Tibial nerve (tissue), 4 donors: Measurements from ENCODE around the gene TTC23. TPM values are rescaled to one million over a fixed set of nuclear protein-coding genes. Genes with fewer than 3 reads are reported as not detected.

Experiments used
- DNase-seq, 2 donors: peaks; one replicate each; pipeline ENCODE4 v3.0.0-alpha.2; 2019; ENCODE audit warnings: low spot score in 2 of 2
- H3K27ac ChIP-seq, 4 donors: fragments of 200-600 bp; sonication (generic) in 3 of 4; one replicate each; pipeline ENCODE4 v1.5.1; 2017 to 2019; ENCODE audit warnings: mild to moderate bottlenecking in 1 of 4
- H3K27me3 ChIP-seq, 2 donors: fragments of 200-600 bp; sonication (generic) in 1 of 2; one replicate each; pipeline versions ENCODE4 v1.5.1 to v1.6.0; 2017 to 2019
- H3K36me3 ChIP-seq, 3 donors: fragments of 200-600 bp; sonication (generic); one replicate each; pipeline ENCODE4 v1.5.1; 2018 to 2019
- H3K4me1 ChIP-seq, 4 donors: fragments of 200-600 bp; sonication (generic) in 3 of 4; one replicate each; pipeline ENCODE4 v1.5.1; 2017 to 2019
- H3K4me3 ChIP-seq, 4 donors: fragments of 200-600 bp; sonication (generic) in 3 of 4; one replicate each; pipeline ENCODE4 v1.5.1; 2017 to 2019; ENCODE audit warnings: mild to moderate bottlenecking in 1 of 4, moderate library complexity in 1 of 4
- H3K9me3 ChIP-seq, 4 donors: fragments of 200-600 bp; sonication (generic) in 3 of 4; one replicate each; pipeline ENCODE4 v1.5.1; 2017 to 2019
- CTCF ChIP-seq, 5 experiments: fragments of 200-600 bp in 3 of 5; fragments of 450-650 bp in 2 of 5; sonication (generic) in 3 of 5; IDR thresholded peaks; one replicate each; pipeline ENCODE4 v1.5.1; 2016 to 2019; ENCODE audit warnings: antibody characterized with exemption in 5 of 5, mild to moderate bottlenecking in 3 of 5, moderate library complexity in 2 of 5
- EP300 ChIP-seq, 2 donors: sonication (generic); formaldehyde crosslinking; IDR thresholded peaks; one replicate each; pipeline ENCODE4 v1.6.1; 2017; ENCODE audit warnings: antibody characterized with exemption in 2 of 2, mild to moderate bottlenecking in 1 of 2
- POLR2A ChIP-seq, 2 donors: fragments of 450-650 bp; IDR thresholded peaks; one replicate each; pipeline ENCODE4 v1.6.1; 2017; ENCODE audit warnings: antibody characterized with exemption in 2 of 2, mild to moderate bottlenecking in 2 of 2, moderate library complexity in 2 of 2
- WGBS, 2 donors: methylation state at CpG; one replicate each; pipeline ENCODE4 v1.1.5; 2018; 5-methylcytosine and 5-hydroxymethylcytosine counted together
- total RNA-seq, 4 donors: library from RNA; depleted of rRNA; stranded (reverse); fragments of >200 nt; gene quantifications; one replicate each; pipeline ENCODE4 v1.1.0, GENCODE V29; 2016

TTC23 gene
- total RNA-seq, 4 donors from 2014 or later, result 19.3 to 59.2 (median 25.7) TPM

- Histone ChIP-seq H3K27me3 (no peaks in the 10 kb centered on the region), H3K4me3 (no peak overlapping the region), H3K4me1 (peaks cover 0 to 28% (median 3%) of the 10 kb centered on the region in 4 donors), H3K36me3 (peaks cover 0 to 65% (median 0%) of the 10 kb centered on the region in 3 donors), H3K9me3 (no peaks in the 10 kb centered on the region), H3K27ac (no peak overlapping the region)
- DNase-seq, result no peak
- TF ChIP-seq CTCF (IDR thresholded peaks at IDR 0.05), result no peak
- TF ChIP-seq POLR2A (IDR thresholded peaks at IDR 0.05), result no peak
- TF ChIP-seq EP300 (IDR thresholded peaks at IDR 0.05), result no peak
- 84 to 87% methylated on average over 18 of the region's 18 CpGs for WGBS, 2 donors
Measured at GRCh38 chr15:99132634-99133287, 116.6 kb downstream of the TTC23 start.

DNA sequence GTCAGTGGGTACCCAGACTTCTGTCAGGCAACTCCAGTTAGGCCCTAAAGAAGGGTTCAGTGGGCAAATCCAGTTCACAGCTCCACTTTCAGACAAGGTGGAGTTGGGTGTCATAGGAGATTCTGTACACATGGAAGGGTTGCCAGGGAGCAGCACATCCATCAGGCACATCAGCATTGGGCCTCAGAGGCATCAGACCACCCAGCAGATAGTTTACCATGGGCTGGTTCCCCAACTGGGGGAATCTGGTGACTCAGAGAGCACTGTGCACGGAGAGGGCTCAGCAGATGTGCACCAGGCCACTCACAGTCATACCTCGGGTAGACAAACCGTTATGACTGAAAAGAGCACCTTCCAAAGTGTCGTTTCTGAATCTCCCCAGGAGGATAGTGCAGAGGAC lies 117.3 kb downstream of the TTC23 start:
- no peak for DNase-seq
- H3K36me3 ChIP-seq, result peaks cover 0 to 58% (median 0%) of the 10 kb centered on the region in 3 donors
- H3K4me3 ChIP-seq, result no peak overlapping the region
- 97 to 98% methylated on average over 4 of the region's 4 CpGs for WGBS, 2 donors
- peaks cover 0 to 28% (median 3%) of the 10 kb centered on the region in 4 donors for H3K4me1 ChIP-seq
- H3K9me3 ChIP-seq, result no peaks in the 10 kb centered on the region
- no peak overlapping the region for H3K27ac ChIP-seq
- H3K27me3 ChIP-seq, result no peaks in the 10 kb centered on the region
- TF ChIP-seq CTCF (IDR thresholded peaks at IDR 0.05) (no peak), EP300 (IDR thresholded peaks at IDR 0.05) (no peak), POLR2A (IDR thresholded peaks at IDR 0.05) (no peak)

- TF ChIP-seq POLR2A (IDR thresholded peaks at IDR 0.05) (no peak), EP300 (IDR thresholded peaks at IDR 0.05) (no peak), CTCF (IDR thresholded peaks at IDR 0.05) (no peak)
- Histone ChIP-seq H3K27ac (no peak overlapping the region), H3K4me3 (no peak overlapping the region), H3K27me3 (no peaks in the 10 kb centered on the region), H3K36me3 (peaks cover 0 to 53% (median 0%) of the 10 kb centered on the region in 3 donors), H3K9me3 (no peaks in the 10 kb centered on the region), H3K4me1 (peaks cover 0 to 28% (median 3%) of the 10 kb centered on the region in 4 donors)
- no peak for DNase-seq
- 89 to 90% methylated on average over 24 to 25 of the region's 25 CpGs for WGBS, 2 donors
Measured at GRCh38 chr15:99131441-99132023, 117.8 kb downstream of the TTC23 start.

GRCh38 chr15:99130765-99131440 lies 118.5 kb downstream of the TTC23 start:
- peaks cover 0 to 53% (median 0%) of the 10 kb centered on the region in 3 donors for H3K36me3 ChIP-seq
- H3K4me3 ChIP-seq, result no peak overlapping the region
- H3K27me3 ChIP-seq, result no peaks in the 10 kb centered on the region
- TF ChIP-seq CTCF (IDR thresholded peaks at IDR 0.05) (no peak), EP300 (IDR thresholded peaks at IDR 0.05) (no peak), POLR2A (IDR thresholded peaks at IDR 0.05) (no peak)
- no peak for DNase-seq
- no peak overlapping the region for H3K27ac ChIP-seq
- WGBS, 2 donors, result 93 to 95% methylated on average over 30 of the region's 30 CpGs
- no peaks in the 10 kb centered on the region for H3K9me3 ChIP-seq
- peaks cover 0 to 27% (median 3%) of the 10 kb centered on the region in 4 donors for H3K4me1 ChIP-seq

DNA sequence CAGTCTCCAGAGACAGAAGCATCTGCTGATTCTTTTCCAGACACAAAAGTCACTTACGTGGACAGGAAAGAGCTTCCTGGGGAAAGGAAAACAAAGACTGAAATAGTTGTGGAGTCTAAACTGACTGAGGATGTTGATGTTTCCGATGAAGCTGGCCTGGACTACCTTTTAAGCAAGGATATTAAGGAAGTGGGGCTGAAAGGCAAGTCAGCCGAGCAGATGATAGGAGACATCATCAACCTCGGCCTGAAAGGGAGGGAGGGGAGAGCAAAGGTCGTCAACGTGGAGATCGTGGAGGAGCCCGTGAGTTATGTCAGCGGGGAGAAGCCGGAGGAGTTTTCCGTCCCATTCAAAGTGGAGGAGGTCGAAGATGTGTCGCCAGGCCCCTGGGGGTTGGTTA lies 119.1 kb downstream of the TTC23 start:
- peaks cover 0 to 28% (median 3%) of the 10 kb centered on the region in 4 donors for H3K4me1 ChIP-seq
- no peak for DNase-seq
- H3K4me3 ChIP-seq, result no peak overlapping the region
- H3K27ac ChIP-seq, result no peak overlapping the region
- WGBS, 2 donors, result 70 to 78% methylated on average over 13 of the region's 13 CpGs
- no peaks in the 10 kb centered on the region for H3K9me3 ChIP-seq
- TF ChIP-seq EP300 (IDR thresholded peaks at IDR 0.05) (no peak), CTCF (IDR thresholded peaks at IDR 0.05) (no peak), POLR2A (IDR thresholded peaks at IDR 0.05) (no peak)
- H3K36me3 ChIP-seq, result peaks cover 0 to 53% (median 0%) of the 10 kb centered on the region in 3 donors
- H3K27me3 ChIP-seq, result no peaks in the 10 kb centered on the region
